Esophagus squamous epithelium (tissue), 5 donors: Measurements from ENCODE around the gene PDE6B. TPM values are rescaled to one million over a fixed set of nuclear protein-coding genes. Genes with fewer than 3 reads are reported as not detected.
A peak's percentile ranks its signal among the peaks of the same experiment; 100 is the strongest.

Source experiments
- DNase-seq: peaks from one replicate; lab custom pipeline; 2025; lab: John Stamatoyannopoulos, UW
- H3K27ac ChIP-seq, 4 donors: fragments of 200-600 bp; sonication (generic); one replicate each; pipeline ENCODE4 v1.5.1; 2016 to 2019; ENCODE audit warnings: mild to moderate bottlenecking in 1 of 4
- H3K27me3 ChIP-seq, 4 donors: fragments of 200-600 bp; sonication (generic); 1 replicate in 3 of 4; 2 replicates in 1 of 4; pipeline versions ENCODE4 v1.5.1 to v1.6.0; 2017 to 2021; ENCODE audit warnings: antibody characterized with exemption in 1 of 4
- H3K36me3 ChIP-seq, 3 donors: fragments of 200-600 bp; sonication (generic); one replicate each; pipeline ENCODE4 v1.5.1; 2016 to 2019
- H3K4me1 ChIP-seq, 3 donors: fragments of 200-600 bp; sonication (generic); one replicate each; pipeline ENCODE4 v1.5.1; 2017 to 2019
- H3K4me3 ChIP-seq, 4 donors: fragments of 200-600 bp; sonication (generic); 1 replicate in 3 of 4; 2 replicates in 1 of 4; pipeline ENCODE4 v1.5.1; 2016 to 2019; ENCODE audit warnings: mild to moderate bottlenecking in 2 of 4, moderate library complexity in 1 of 4
- H3K9me3 ChIP-seq, 3 donors: fragments of 200-600 bp; sonication (generic); one replicate each; pipeline ENCODE4 v1.5.1; 2016 to 2019
- CTCF ChIP-seq, 6 experiments: fragments of 450-650 bp in 4 of 6; fragments of 200-600 bp in 2 of 6; sonication (generic) in 2 of 6; IDR thresholded peaks; one replicate each; pipeline ENCODE4 v1.5.1; 2016 to 2019; ENCODE audit warnings: antibody characterized with exemption in 6 of 6, mild to moderate bottlenecking in 4 of 6, moderate library complexity in 4 of 6
- POLR2A ChIP-seq, 4 donors: fragments of 450-650 bp; IDR thresholded peaks; one replicate each; pipeline ENCODE4 v1.6.1; 2017; ENCODE audit warnings: antibody characterized with exemption in 4 of 4, mild to moderate bottlenecking in 4 of 4, moderate library complexity in 3 of 4
- WGBS, 2 donors: methylation state at CpG; one replicate each; pipeline ENCODE4 v1.1.5; 2018; 5-methylcytosine and 5-hydroxymethylcytosine counted together
- intact Hi-C: fragments of 100-400 bp; cut with DNase I; formaldehyde crosslinking; loops from one replicate; pipeline ENCODE4 v1.15.0; 2022
- total RNA-seq, 4 donors: library from RNA; depleted of rRNA; stranded (reverse); fragments of >200 nt; gene quantifications; one replicate each; pipeline ENCODE4 v1.1.0, GENCODE V29; 2016
- donor health status: DM: yes; HTN: yes; CAD: no.

PDE6B gene
- total RNA-seq, 4 donors from 2014 or later: 0.19 to 4.4 (median 1.7) TPM

GRCh38 chr4:600850-601515 lies 24.4 kb upstream of the PDE6B start:
- H3K36me3 ChIP-seq: no peaks in the 10 kb centered on the region
- no peak overlapping the region for H3K27ac ChIP-seq
- no peak for TF ChIP-seq POLR2A (IDR thresholded peaks at IDR 0.05)
- no peak for TF ChIP-seq CTCF (IDR thresholded peaks at IDR 0.05)
- intact Hi-C loops: no loop called here
- peaks cover 0 to 44% (median 0%) of the 10 kb centered on the region in 4 donors for H3K27me3 ChIP-seq
- no peak overlapping the region for H3K4me3 ChIP-seq
- H3K9me3 ChIP-seq: no peaks in the 10 kb centered on the region
- no peak for DNase-seq
- 56 to 65% methylated on average over 9 to 10 of the region's 11 CpGs for WGBS, 2 donors
- H3K4me1 ChIP-seq: no peaks in the 10 kb centered on the region

GRCh38 chr4:601612-602558 lies 23.5 kb upstream of the PDE6B start:
- no peak overlapping the region for H3K4me3 ChIP-seq
- WGBS, 2 donors: 74 to 87% methylated on average over 15 to 18 of the region's 24 CpGs
- H3K9me3 ChIP-seq: no peaks in the 10 kb centered on the region
- H3K4me1 ChIP-seq: no peaks in the 10 kb centered on the region
- H3K27me3 ChIP-seq: peaks cover 0 to 44% (median 0%) of the 10 kb centered on the region in 4 donors
- DNase-seq: no peak
- intact Hi-C loops: no loop called here
- no peak for TF ChIP-seq CTCF (IDR thresholded peaks at IDR 0.05)
- TF ChIP-seq POLR2A (IDR thresholded peaks at IDR 0.05): no peak
- H3K27ac ChIP-seq: no peak overlapping the region
- no peaks in the 10 kb centered on the region for H3K36me3 ChIP-seq

- H3K27me3 ChIP-seq: peaks cover 0 to 44% (median 0%) of the 10 kb centered on the region in 4 donors
- H3K27ac ChIP-seq: no peak overlapping the region
- H3K4me1 ChIP-seq: no peaks in the 10 kb centered on the region
- WGBS, 2 donors: 0 to 20% methylated on average over 1 to 2 of the region's 8 CpGs
- H3K9me3 ChIP-seq: no peaks in the 10 kb centered on the region
- no peak for TF ChIP-seq POLR2A (IDR thresholded peaks at IDR 0.05)
- peak in 5 of 6 experiments; percentile 52 to 86 (median 66) for TF ChIP-seq CTCF (IDR thresholded peaks at IDR 0.05)
- DNase-seq: no peak
- no peaks in the 10 kb centered on the region for H3K36me3 ChIP-seq
- intact Hi-C loops: no loop called here
- no peak overlapping the region for H3K4me3 ChIP-seq
Measured at GRCh38 chr4:602559-602942, 22.8 kb upstream of the PDE6B start.

GRCh38 chr4:604131-604530 lies 21.2 kb upstream of the PDE6B start:
- Histone ChIP-seq H3K4me3 (no peak overlapping the region), H3K27ac (no peak overlapping the region), H3K4me1 (no peaks in the 10 kb centered on the region), H3K36me3 (no peaks in the 10 kb centered on the region), H3K9me3 (no peaks in the 10 kb centered on the region), H3K27me3 (peaks cover 0 to 53% (median 0%) of the 10 kb centered on the region in 4 donors)
- no peak for TF ChIP-seq POLR2A (IDR thresholded peaks at IDR 0.05)
- no peak for TF ChIP-seq CTCF (IDR thresholded peaks at IDR 0.05)
- intact Hi-C loops: no loop called here
- DNase-seq: no peak
- 60 to 66% methylated on average over 3 of the region's 3 CpGs for WGBS, 2 donors
